HL-60 (cell line): ENCODE results near the gene TRIM47.

Source experiments
- CTCF ChIP-seq: IDR thresholded peaks from one replicate; pipeline ENCODE4 v1.5.1; 2011; ENCODE audit warnings: low read length, control low read depth, inconsistent platforms; ENCODE audit not compliant: insufficient read depth
- GABPA ChIP-seq: IDR thresholded peaks from 2 replicates; pipeline ENCODE4 v1.6.1; 2012; ENCODE audit warnings: low read depth
- POLR2AphosphoS5 ChIP-seq: IDR thresholded peaks from 2 replicates; pipeline ENCODE4 v1.6.1; 2012; ENCODE audit warnings: low read depth
- REST ChIP-seq: IDR thresholded peaks from 2 replicates; pipeline ENCODE4 v1.6.1; 2012; ENCODE audit warnings: low read depth; ENCODE audit not compliant: insufficient replicate concordance
- SPI1 ChIP-seq: IDR thresholded peaks from 2 replicates; pipeline ENCODE4 v1.6.1; 2012; ENCODE audit warnings: low read depth, mild to moderate bottlenecking, borderline replicate concordance

GRCh38 chr17:75881678-75882454 lies 3.5 kb upstream of the TRIM47 start:
- TF ChIP-seq SPI1 (no peak), GABPA (no peak), CTCF (no peak), REST (no peak), POLR2AphosphoS5 (no peak)
